Measurements from ENCODE around the gene EFNA5. TPM values are rescaled to one million over a fixed set of nuclear protein-coding genes. Genes with fewer than 3 reads are reported as not detected.

Gene EFNA5
- total and polyA plus RNA-seq, 2 donors from 2014 or later, result 5.9 to 54.4 TPM

- Histone ChIP-seq H3K27ac (ENCODE audit: low read depth in 2 of 2, low read length in 2 of 2) (no peak overlapping the region), H3K4me1 (ENCODE audit: control insufficient read depth in 2 of 3, insufficient read depth in 2 of 3, low read depth in 1 of 3, low read length in 3 of 3) (no peaks in the 10 kb centered on the region), H3K9ac (ENCODE audit: low read length in 3 of 3) (no peak overlapping the region), H3K4me3 (ENCODE audit: low read length in 3 of 3) (no peak overlapping the region), H3K36me3 (ENCODE audit: control insufficient read depth in 2 of 3, insufficient read depth in 3 of 3, low read length in 3 of 3) (no peaks in the 10 kb centered on the region), H3K9me3 (ENCODE audit: control insufficient read depth in 2 of 3, insufficient read depth in 1 of 3, low read length in 3 of 3) (no peaks in the 10 kb centered on the region), H3K27me3 (ENCODE audit: control insufficient read depth, insufficient read depth, low read length) (no peaks in the 10 kb centered on the region)
- TF ChIP-seq CTCF (IDR thresholded peaks at IDR 0.05; ENCODE audit: borderline replicate concordance, extremely low read depth, insufficient read depth), result no peak
- DNase-seq (peak in 1 of 5 donors; percentile 2), FAIRE-seq (no peak)
- intact Hi-C loops (cut with DNase I), result no loop called here
These were observed 34.1 kb upstream of the EFNA5 start for GRCh38 chr5:107704681-107705401.

GRCh38 chr5:107700481-107700880, 29.7 kb upstream of the EFNA5 start:
- Histone ChIP-seq H3K27me3 (ENCODE audit: control insufficient read depth, insufficient read depth, low read length) (no peaks in the 10 kb centered on the region), H3K4me3 (ENCODE audit: low read length in 3 of 3) (no peak overlapping the region), H3K9me3 (ENCODE audit: control insufficient read depth in 2 of 3, insufficient read depth in 1 of 3, low read length in 3 of 3) (no peaks in the 10 kb centered on the region), H3K27ac (ENCODE audit: low read depth in 2 of 2, low read length in 2 of 2) (no peak overlapping the region), H3K4me1 (ENCODE audit: control insufficient read depth in 2 of 3, insufficient read depth in 2 of 3, low read depth in 1 of 3, low read length in 3 of 3) (no peaks in the 10 kb centered on the region), H3K36me3 (ENCODE audit: control insufficient read depth in 2 of 3, insufficient read depth in 3 of 3, low read length in 3 of 3) (no peaks in the 10 kb centered on the region), H3K9ac (ENCODE audit: low read length in 3 of 3) (no peak overlapping the region)
- intact Hi-C loops (cut with DNase I), result no loop called here
- DNase-seq (no peak), FAIRE-seq (no peak)
- no peak for TF ChIP-seq CTCF (IDR thresholded peaks at IDR 0.05; ENCODE audit: borderline replicate concordance, extremely low read depth, insufficient read depth)

GRCh38 chr5:107699425-107699824, 28.7 kb upstream of the EFNA5 start:
- no peak for FAIRE-seq
- Histone ChIP-seq H3K27ac (ENCODE audit: low read depth in 2 of 2, low read length in 2 of 2) (no peak overlapping the region), H3K36me3 (ENCODE audit: control insufficient read depth in 2 of 3, insufficient read depth in 3 of 3, low read length in 3 of 3) (no peaks in the 10 kb centered on the region), H3K4me3 (ENCODE audit: low read length in 3 of 3) (no peak overlapping the region), H3K27me3 (ENCODE audit: control insufficient read depth, insufficient read depth, low read length) (no peaks in the 10 kb centered on the region), H3K9ac (ENCODE audit: low read length in 3 of 3) (no peak overlapping the region), H3K4me1 (ENCODE audit: control insufficient read depth in 2 of 3, insufficient read depth in 2 of 3, low read depth in 1 of 3, low read length in 3 of 3) (no peaks in the 10 kb centered on the region), H3K9me3 (ENCODE audit: control insufficient read depth in 2 of 3, insufficient read depth in 1 of 3, low read length in 3 of 3) (no peaks in the 10 kb centered on the region)
- DNase-seq, result no peak
- intact Hi-C loops (cut with DNase I), result no loop called here
- no peak for TF ChIP-seq CTCF (IDR thresholded peaks at IDR 0.05; ENCODE audit: borderline replicate concordance, extremely low read depth, insufficient read depth)

GRCh38 chr5:107698286-107698685, 27.5 kb upstream of the EFNA5 start:
- Histone ChIP-seq H3K27me3 (ENCODE audit: control insufficient read depth, insufficient read depth, low read length) (no peaks in the 10 kb centered on the region), H3K36me3 (ENCODE audit: control insufficient read depth in 2 of 3, insufficient read depth in 3 of 3, low read length in 3 of 3) (no peaks in the 10 kb centered on the region), H3K27ac (ENCODE audit: low read depth in 2 of 2, low read length in 2 of 2) (no peak overlapping the region), H3K4me3 (ENCODE audit: low read length in 3 of 3) (no peak overlapping the region), H3K9ac (ENCODE audit: low read length in 3 of 3) (no peak overlapping the region), H3K4me1 (ENCODE audit: control insufficient read depth in 2 of 3, insufficient read depth in 2 of 3, low read depth in 1 of 3, low read length in 3 of 3) (no peaks in the 10 kb centered on the region), H3K9me3 (ENCODE audit: control insufficient read depth in 2 of 3, insufficient read depth in 1 of 3, low read length in 3 of 3) (no peaks in the 10 kb centered on the region)
- no peak for TF ChIP-seq CTCF (IDR thresholded peaks at IDR 0.05; ENCODE audit: borderline replicate concordance, extremely low read depth, insufficient read depth)
- intact Hi-C loops (cut with DNase I), result no loop called here
- no peak for FAIRE-seq
- DNase-seq, result no peak

All from kidney (tissue), 14 donors.